Activated CD4-positive, alpha-beta T cell treated with anti-CD3 and anti-CD28 coated beads for 1 hour (primary cell): Measurements from ENCODE around the gene EMSY.
A peak's percentile ranks its signal among the peaks of the same experiment; 100 is the strongest.
"Not testable (repeated sequence)": the region's sequence is repeated elsewhere in the genome, so short reads cannot be mapped to it uniquely, and the experiment has no call there.

Experiments
- DNase-seq: peaks from one replicate; pipeline ENCODE4 v3.0.0-alpha.2; 2020

The EMSY gene

DNA sequence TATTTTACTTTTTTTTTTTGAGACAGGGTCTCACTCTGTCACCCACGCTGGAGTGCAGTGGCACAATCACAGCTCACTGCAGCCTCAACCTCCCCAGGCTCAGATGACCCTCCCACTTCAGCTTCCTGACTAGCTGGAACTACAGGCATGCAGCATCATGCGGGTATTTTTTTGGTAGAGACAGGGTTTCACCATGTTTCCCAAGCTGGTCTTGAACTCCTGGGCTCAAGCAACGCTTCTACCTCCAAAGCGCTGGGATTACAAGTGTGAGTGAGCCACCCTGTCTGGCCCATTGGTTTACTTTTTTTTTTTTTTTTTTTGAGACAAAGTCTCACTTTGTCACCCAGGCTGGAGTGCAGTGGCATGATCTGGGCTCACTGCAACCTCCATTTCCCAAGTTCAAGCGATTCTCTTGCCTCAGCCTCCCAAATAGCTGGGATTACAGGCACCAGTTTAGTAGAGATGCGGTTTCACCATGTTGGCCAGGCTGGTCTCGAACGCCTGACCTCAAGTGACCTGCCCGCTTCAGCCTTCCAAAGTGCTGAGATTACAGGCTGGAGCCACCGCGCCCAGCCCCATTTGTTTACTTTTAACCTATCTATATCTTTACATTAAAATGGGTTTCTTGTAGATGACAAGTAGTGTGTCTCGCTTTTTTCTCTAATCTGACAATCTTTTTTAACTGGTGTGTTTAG, 127.5 kb downstream of the EMSY start:
- DNase-seq: not testable (repeated sequence)

DNA sequence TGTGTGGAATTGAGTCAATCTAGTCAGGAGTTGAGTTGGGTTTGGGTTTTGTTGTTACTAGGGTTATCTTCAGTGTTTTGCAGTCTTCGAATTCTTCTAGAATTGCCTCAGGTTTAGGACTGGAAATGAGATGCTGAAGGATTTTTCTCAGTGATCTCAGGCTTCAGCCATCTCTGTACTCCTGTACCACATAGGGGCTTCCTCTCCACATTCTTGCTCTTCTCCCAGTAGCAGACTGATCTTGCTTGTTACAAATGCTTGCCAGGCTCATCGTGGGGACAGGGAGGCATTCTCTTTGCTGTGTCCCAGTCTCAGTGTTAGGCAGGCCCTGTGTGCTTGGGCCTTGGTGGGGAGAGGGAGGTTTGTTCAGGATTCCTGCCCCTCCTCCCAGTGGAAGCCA, 129.6 kb downstream of the EMSY start:
- DNase-seq: no peak

DNA sequence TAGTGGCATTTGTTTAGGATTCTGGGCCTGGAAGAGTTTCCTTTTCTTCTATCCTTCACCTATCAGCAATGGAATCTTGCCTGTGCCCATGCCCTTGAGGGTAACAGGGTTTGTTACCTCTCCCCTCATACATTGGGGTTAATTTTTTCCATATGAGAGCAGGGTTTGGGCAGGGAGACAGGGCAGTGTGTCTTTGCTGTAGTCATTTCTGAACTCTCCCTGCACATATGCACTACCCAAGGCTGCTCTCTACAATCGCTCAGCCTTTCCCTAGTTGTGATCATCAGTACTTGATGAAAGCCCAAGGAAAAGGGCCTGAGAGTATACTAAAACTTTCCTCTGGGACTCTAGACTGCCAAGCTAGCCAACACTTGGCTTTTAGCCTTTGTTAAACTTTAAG, 130.1 kb downstream of the EMSY start:
- no peak for DNase-seq

DNA sequence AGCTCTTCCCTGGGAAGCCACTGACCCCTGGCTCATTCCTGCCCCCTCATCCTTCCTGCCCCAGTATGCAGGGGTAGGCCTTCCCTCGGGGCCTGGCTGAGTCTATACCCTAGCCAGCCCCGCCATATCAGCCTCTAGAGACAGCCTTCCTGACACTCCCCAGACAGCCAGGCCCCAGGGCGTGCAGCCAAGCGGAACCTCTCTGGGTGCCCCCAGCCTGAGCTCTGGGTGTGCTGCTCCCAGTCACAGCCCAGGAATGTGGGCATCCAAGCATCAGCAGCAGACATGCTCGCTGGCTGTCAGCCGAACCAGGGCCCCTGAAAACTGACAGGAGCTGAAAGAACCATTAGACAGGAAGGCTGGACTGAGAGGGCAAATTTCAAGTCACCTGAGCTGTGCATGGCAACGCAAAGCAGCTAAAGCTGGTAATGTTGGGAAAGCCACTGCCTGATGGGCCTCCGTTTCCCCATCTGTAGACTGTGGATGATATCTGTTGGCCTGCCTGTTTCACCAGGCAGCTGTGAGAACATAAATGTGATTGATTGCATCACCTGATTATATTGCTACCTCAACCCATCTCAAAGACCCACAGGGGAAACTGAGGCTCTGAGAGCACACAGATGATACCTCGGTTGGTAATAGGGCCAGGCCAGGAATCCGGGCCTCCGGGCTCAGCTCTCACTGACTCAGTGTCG, 132.6 kb downstream of the EMSY start:
- DNase-seq: no peak

DNA sequence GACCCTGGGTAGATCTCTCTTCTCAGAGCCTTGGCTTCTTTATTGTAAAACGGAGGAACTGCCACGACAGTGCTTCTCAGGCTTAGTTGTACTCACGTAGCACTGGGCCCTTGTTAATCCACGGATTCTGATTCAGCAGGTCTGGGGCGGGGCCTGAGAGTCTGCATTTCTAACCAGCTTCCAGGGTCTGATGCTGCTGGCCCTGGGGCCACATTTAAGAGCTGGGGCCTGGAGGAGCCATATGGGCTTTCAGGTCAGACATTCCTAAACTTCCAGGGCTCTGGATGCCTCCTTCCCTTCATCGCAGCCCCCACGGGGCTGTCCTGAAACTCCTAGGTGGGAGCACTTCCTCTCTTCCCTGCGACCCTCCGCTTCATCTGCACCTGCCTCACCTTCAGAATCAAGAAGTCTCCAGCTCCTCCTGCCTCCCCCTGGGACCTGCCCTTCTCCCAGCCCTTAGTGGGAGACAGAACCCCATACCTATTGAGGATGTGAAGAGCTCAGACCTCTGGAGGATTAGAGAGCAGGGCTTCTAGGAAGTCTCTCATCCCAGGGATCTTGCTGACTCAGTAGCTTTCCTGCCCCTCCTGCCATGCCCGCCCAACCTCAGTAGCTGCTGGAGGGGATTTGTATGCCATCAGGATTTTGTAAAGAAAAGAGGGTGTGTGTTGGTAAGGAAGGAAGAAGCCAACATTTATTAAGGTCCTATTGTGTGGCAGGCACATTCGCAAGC, 133.3 kb downstream of the EMSY start:
- DNase-seq: no peak

DNA sequence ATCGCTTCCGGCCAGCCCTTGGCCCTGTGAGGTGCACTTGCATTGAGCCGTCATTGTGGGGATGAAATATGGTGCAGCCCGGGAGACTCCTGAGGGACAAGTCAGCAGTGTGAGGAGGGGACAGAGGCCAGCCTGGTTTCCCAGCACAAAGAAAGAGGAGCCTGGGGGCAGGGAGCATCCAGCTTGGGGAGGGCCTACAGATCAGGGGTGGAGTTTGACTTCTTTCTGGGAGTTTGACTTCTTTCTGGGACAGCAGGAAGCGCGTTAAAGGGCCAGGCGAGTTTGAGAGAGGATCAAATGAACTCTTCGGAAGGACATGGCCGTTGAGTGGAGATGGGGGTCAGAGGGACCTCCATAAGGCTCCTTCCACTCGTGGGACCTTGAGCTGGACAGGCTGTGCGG, 133.8 kb downstream of the EMSY start:
- DNase-seq: no peak

DNA sequence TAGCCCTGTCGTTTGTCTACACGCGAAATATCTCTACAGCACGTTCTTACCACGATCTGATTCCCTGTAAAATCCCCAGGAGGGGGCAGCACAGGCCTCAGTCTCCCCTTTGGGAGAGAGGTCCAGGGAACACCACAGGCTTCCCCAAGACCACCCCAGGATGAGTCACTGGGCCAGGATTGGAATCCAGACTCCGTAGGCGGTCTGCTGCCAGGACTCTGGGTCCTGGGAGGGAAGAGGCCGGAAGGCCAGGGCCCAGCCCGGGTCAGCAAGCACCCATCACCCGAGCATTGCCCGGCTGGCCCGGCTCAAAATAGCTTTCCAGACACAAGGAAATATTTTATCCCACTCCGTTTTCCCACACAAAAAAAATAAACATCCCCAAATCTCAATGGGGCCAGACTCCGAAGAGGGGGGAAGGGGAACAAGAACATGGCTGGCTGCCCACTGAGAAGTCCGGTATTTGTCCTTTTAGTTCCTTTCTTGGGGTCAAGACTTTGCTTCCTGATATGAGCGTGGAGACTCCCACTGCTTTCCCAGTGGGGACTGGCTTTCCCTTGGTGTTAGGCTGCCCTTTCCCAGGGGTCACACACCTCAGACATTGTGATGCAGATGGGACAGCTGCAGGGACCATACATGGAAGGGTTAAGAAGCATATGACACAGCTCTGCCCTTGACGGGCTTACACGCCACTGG, 134.4 kb downstream of the EMSY start:
- no peak for DNase-seq

DNA sequence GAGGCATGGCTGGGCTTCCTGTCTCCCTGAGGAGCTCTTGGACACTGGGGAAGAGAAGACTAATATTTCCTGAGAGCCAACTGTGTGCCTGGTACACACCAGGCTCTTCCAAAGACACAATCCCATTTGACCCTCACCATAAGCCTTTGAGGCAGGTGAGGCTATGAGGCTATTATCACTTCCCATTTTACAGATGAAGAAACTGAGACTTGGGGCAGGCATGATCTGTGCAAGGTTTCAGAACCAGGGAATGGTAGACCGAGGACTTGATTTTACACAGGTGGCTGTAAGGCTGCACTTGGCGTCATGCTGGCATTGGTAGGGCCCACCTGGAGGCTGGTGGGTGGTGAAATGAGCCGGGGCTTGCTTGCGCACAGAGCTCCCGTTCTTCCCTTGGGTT, 134.9 kb downstream of the EMSY start:
- no peak for DNase-seq

DNA sequence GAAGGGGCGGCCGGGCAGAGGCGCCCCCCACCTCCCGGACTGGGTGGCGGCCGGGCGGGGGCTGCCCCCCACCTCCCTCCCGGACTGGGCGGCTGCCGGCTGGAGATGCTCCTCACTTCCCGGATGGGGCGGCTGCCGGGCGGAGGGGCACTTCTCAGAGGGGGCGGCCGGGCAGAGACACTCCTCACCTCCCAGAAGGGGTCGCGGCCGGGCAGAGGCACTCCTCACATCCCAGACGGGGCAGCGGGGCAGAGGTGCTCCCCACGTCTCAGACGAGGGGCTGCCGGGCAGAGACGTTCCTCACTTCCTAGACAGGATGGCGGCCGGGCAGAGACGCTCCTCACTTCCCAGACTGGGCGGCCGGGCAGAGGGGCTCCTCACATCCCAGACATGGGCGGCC, 137.7 kb downstream of the EMSY start:
- DNase-seq: not testable (repeated sequence)

DNA sequence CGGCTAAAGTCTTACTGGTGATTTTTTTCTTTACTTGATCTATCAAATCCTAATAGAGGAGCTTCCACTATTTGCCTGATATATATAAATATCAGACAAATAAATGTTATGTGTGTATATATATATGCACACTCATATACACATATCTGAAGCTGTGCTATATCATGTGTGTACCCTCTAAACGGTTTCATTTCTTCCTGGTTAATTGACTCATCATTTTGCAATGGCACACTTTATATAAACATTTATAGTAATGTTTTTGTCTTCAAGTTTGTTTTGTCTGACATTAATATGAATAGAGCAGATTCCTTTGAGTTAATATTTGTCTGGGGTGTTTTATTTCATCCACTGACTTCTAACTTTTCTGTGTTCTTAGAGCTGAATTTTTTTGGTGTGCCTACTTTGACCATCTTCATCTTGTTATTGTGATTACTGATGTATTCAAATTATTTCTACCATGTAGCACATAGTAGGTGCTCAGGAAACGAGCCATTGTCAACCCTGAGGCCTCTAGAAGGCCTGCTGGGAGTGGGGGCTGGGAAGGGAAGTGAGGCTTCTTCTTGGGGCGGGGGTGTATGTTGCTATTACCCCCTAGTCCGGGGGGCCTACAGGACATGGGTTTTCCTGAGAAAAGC, 143.1 kb downstream of the EMSY start:
- no peak for DNase-seq

DNA sequence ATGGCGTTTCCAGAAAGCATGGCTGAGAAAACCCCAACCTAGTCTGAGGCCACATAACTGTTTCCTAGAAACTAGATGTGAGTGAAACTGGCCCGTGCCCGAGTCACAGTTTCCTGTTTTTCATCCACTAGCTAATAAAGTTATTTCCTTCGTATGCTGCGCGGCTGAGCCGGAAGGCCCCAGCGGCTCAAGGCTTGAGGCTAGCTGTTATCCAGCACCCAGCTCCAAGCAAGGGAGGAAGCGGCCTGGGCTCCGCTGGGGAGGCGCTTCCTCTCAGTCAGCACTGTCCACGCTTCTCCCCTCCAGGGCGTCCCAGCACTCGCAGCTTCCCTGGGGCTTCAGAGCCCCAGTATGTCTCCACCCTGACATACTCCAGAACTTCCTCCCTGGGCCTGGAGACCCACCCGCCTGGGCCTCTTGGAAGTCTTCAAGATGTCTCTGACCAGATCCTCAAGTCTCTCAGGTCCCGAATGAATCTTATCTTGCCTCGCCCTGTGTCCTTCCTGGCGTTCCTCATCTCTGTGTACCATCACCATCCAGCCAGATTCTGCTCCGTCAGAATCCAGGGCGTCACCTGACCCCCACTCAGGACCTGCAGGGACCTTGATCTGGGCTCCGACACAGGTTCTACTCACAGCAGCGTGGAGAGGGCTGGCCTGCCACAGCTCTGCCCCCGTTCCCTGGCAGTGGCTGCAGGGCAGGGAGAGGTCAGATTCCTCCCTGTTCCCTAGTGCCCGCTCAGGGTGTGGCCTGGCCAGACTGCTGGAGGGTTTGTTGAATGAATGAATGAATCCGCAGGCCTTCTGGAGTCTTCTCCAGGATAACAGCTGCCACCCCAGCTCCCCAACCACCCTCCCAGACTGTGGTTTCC, 143.9 kb downstream of the EMSY start:
- no peak for DNase-seq

DNA sequence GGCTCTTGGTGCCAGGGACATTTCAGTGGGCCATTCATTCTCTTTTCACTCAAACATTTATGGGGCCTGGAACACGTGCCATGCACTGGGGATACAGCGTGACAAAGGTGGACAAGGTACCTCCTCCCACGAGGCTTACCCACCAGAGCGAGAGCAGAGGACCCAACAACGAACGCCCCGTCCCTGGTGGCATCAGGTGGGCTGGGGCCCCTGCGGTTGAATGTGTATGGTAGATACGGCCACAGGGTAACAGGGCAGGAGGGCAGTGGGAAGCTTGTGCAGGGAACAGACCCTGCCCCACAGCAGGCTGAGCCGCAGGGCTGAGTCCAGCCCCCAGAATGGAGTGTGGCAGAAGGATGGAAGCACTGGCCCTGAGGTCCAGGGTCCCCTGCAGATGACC, 144.7 kb downstream of the EMSY start:
- DNase-seq: no peak

DNA sequence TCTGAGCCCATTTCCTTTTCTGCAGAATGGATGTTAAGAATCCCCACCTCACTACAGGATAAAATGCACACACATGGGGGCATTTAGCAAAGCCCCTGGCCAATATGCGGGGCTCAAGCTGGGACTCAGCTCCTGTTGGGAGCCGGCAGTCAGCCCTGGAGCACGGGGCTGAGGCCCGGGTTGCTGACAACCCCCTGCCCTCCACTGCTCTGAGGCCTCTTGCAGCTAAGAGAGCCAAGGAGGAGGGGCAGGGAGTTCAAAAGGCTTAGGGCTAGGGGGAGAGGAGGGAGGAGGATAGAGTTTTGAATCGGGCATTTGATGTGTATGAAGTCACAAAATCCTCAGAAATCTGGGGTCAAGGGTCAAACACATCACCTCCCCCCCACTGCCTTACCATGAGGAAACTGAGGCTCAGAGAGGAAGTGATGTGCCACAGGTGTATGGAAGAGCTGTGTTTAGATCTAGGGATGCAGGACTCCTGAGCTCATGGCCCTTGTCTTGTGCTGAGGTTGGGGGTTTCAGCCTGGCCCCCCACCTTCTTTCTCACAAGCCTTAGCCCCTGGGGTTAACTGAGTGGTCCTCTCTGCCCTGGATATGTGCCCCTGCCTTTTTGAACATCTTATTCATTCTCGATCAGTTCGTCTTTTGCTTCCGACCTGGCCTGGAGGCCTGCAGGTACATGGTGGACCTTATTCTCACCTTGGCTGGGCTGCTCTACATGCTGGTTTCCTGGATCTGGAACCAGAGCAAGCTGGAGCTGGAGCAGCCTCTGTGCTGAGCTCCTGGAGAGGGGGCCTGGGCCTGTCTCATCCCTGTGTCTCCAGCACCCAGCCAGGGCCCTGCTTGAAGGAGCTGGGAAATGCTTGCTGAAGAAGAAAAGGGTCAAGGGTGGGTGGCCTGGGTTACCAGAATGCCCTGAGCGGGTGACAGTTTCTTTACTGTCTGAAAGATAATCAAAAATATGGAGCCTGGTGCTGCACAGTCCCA, 145.4 kb downstream of the EMSY start:
- no peak for DNase-seq

DNA sequence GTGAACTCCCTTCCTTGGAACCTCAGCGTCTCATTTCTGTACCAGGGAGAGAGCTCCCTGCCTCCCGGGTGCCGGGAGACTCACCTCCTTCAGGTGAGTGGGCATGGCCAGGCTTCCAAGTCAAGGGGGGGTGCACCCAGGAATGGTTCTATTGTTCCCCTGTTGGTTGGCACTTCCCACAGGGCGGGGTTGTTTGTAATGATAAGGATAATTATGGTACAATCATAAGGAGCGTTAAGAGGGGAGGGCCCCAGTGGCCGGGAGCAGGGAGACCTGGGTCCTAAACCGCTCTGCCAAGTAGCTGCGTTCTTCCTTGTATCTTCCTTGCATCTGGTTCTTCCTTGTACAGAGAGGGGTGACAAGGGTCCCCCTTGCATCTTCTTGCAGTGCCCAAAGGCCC, 146.6 kb downstream of the EMSY start:
- DNase-seq: no peak

DNA sequence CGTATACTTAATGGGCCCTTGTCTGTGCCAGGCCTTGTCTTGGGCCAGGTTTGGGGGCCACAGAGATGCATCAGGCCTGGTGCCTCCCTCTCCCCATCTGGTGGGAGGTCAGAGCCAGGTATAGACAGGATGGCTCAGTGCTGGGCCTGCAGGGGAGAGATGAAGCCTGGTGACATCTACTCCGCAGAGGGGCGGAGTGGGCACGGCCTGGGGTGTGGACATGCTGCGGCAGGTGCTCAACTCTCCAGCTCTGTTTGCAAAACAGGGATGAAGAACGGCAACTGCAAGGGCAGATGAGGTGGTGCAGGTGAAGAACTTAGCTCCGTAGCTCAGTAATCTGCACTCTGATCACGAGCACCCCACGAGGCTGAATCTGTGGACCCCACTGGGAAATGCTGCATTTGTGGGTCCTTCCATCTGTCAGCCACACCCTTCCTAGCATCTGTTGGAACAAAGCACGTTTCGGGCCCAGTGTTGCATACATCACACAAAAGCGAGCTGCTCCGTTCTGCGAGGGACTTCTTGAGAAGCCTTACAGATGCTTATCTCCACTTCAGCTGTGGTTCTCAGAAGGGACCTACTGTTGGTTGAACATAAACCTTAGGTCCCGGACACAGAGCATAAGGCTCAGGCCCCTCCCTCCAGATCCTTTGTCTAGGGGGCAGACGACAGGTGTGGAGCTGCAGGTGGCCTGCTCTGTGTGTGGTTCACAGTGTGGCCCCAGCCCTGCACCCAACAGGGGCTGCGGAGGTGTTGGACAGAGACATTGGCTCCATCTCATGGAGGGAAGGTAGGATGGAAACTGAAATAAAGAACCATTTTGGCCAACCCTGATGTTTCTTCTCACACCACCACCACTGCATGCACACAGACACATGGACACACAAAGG, 147.5 kb downstream of the EMSY start:
- peak; percentile 5 for DNase-seq

DNA sequence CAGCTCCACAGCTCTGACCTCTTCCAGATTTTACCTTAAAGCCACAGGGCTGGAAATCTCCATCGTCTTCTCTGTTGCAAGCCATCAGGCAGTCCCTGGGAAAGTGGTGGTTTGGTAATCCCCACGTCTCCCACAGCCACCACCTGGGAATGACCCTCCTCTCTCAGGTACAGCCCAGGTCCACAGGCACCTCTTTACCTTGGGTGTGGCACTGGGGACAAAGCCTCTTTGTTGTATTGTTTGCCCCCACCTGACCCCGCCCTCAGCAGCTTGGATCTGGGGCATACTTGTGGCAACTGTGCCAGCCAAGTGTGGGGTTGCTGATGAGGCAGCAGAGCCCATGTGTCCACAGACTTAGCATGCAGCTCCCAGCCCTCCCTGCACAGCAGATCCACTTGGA, 148.1 kb downstream of the EMSY start:
- no peak for DNase-seq

DNA sequence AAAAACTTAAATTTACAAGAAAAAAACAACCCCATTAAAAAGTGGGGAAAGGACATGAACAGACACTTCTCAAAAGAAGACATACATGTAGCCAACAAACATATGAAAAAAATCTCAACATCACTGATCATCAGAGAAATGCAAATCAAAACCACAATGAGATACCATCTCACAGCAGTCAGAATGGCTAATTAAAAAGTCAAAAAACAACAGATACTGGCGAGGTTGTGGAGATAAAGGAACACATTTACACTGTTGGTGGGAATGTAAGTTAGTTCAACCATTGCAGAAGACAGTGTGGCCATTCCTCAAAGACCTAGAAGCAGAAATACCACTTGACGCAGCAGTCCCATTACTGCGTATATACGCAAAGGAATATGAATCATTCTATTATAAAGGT, 150.3 kb downstream of the EMSY start:
- not testable (repeated sequence) for DNase-seq

DNA sequence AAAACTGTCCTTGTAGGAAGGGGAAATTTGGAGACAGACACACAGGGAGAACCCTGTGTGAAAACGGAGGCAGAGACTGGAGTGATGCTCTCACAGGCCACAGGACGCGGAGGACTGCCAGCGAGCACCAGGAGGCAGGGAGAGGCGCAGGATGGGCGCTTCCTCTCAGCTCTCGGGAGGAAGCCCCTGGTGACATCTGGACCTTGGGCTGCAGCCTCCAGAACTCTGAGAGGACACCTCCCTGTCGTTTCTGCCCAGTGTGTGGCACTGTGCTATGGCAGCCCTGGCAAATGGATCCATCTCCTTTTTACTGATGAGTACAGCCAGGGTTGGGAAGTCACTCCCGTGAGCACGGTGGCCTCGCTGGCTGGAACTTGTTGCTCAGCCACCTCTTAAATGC, 151.8 kb downstream of the EMSY start:
- DNase-seq: peak; percentile 4
